ENCODE results near the gene TOGARAM2. TPM values are rescaled to one million over a fixed set of nuclear protein-coding genes. Genes with fewer than 3 reads are reported as not detected.

Gene TOGARAM2
- total and polyA plus RNA-seq, 3 donors from 2014 or later: 2.1 to 5.2 (median 3.5) TPM

GRCh38 chr2:29010946-29011345 is 29.8 kb downstream of the TOGARAM2 start:
- Histone ChIP-seq H3K27me3 (no peaks in the 10 kb centered on the region), H3K27ac (no peak overlapping the region), H3K36me3 (ENCODE audit: low read depth, missing control alignments) (no peaks in the 10 kb centered on the region), H3K9me3 (no peaks in the 10 kb centered on the region), H3K4me3 (no peak overlapping the region), H3K4me1 (peaks cover 33% of the 10 kb centered on the region)
- DNase-seq: peak; percentile 38
- TF ChIP-seq CTCF (IDR thresholded peaks at IDR 0.05) (no peak), POLR2A (IDR thresholded peaks at IDR 0.05) (no peak)
- intact Hi-C loops (cut with DNase I; ENCODE audit: low total_unique reads): no loop called here
- WGBS, 2 donors: 40 to 43% methylated on average over 6 to 7 of the region's 7 CpGs

- intact Hi-C loops (cut with DNase I; ENCODE audit: low total_unique reads): no loop called here
- no peaks in the 10 kb centered on the region for H3K36me3 ChIP-seq (ENCODE audit: low read depth, missing control alignments)
- no peaks in the 10 kb centered on the region for H3K9me3 ChIP-seq
- no peaks in the 10 kb centered on the region for H3K27me3 ChIP-seq
- H3K4me1 ChIP-seq: peaks cover 36% of the 10 kb centered on the region
- no peak for TF ChIP-seq CTCF (IDR thresholded peaks at IDR 0.05)
- no peak for TF ChIP-seq POLR2A (IDR thresholded peaks at IDR 0.05)
- peak; percentile 29 for DNase-seq
- no peak overlapping the region for H3K4me3 ChIP-seq
- WGBS, 2 donors: 52 to 59% methylated on average over 15 to 19 of the region's 19 CpGs
- H3K27ac ChIP-seq: no peak overlapping the region
These were observed 30.4 kb downstream of the TOGARAM2 start for GRCh38 chr2:29011418-29012060.

GRCh38 chr2:29012211-29012681 is 31.1 kb downstream of the TOGARAM2 start:
- no peaks in the 10 kb centered on the region for H3K36me3 ChIP-seq (ENCODE audit: low read depth, missing control alignments)
- peaks cover 43% of the 10 kb centered on the region for H3K4me1 ChIP-seq
- TF ChIP-seq POLR2A (IDR thresholded peaks at IDR 0.05) (no peak), CTCF (IDR thresholded peaks at IDR 0.05) (no peak)
- H3K9me3 ChIP-seq: no peaks in the 10 kb centered on the region
- H3K27ac ChIP-seq: no peak overlapping the region
- no peaks in the 10 kb centered on the region for H3K27me3 ChIP-seq
- 30 to 61% methylated on average over 6 to 9 of the region's 9 CpGs for WGBS, 2 donors
- no peak overlapping the region for H3K4me3 ChIP-seq
- intact Hi-C loops (cut with DNase I; ENCODE audit: low total_unique reads): no loop called here
- DNase-seq: no peak

GRCh38 chr2:29013057-29013780 is 32.1 kb downstream of the TOGARAM2 start:
- Histone ChIP-seq H3K9me3 (no peaks in the 10 kb centered on the region), H3K4me3 (no peak overlapping the region), H3K27me3 (no peaks in the 10 kb centered on the region), H3K36me3 (ENCODE audit: low read depth, missing control alignments) (no peaks in the 10 kb centered on the region), H3K4me1 (peaks cover 44% of the 10 kb centered on the region), H3K27ac (no peak overlapping the region)
- intact Hi-C loops (cut with DNase I; ENCODE audit: low total_unique reads): no loop called here
- DNase-seq: no peak
- TF ChIP-seq CTCF (IDR thresholded peaks at IDR 0.05) (no peak), POLR2A (IDR thresholded peaks at IDR 0.05) (no peak)
- 87 to 91% methylated on average over 9 to 11 of the region's 11 CpGs for WGBS, 2 donors

Data from testis (tissue), 3 donors.